GM12878 (cell line): ENCODE data around the gene TPRN. TPM values are rescaled to one million over a fixed set of nuclear protein-coding genes. Genes with fewer than 3 reads are reported as not detected.
A peak's percentile ranks its signal among the peaks of the same experiment; 100 is the strongest.

Source experiments
- BCL3 ChIP-seq: IDR thresholded peaks from 2 replicates; pipeline ENCODE4 v1.6.1; 2011; ENCODE audit warnings: borderline replicate concordance, low read depth, mild to moderate bottlenecking, moderate library complexity, low read length; ENCODE audit not compliant: insufficient read depth, poor library complexity, severe bottlenecking
- CBX5 ChIP-seq: sonication (generic); IDR thresholded peaks from 2 replicates; pipeline ENCODE4 v1.6.1; 2016; ENCODE audit warnings: low read depth, moderate library complexity, mild to moderate bottlenecking, inconsistent platforms
- CUX1 ChIP-seq: IDR thresholded peaks from 2 replicates; pipeline ENCODE4 v1.6.1; 2012; ENCODE audit warnings: improper control_type of control experiment, low read depth, low read length; ENCODE audit not compliant: insufficient replicate concordance
- E2F8 ChIP-seq: fragments of 450-650 bp; IDR thresholded peaks from 2 replicates; pipeline ENCODE4 v1.6.1; 2018; ENCODE audit warnings: mild to moderate bottlenecking, low read depth, moderate library complexity; ENCODE audit not compliant: partially characterized antibody
- ELK1 ChIP-seq: IDR thresholded peaks from 2 replicates; pipeline ENCODE4 v1.6.1; 2012; ENCODE audit warnings: low read depth, low read length, improper control_type of control experiment
- EP300 ChIP-seq, 2 experiments: fragments of 150-350 bp in 1 of 2; IDR thresholded peaks; 2 replicates each; pipeline ENCODE4 v1.6.1; 2011 to 2012; ENCODE audit warnings: low read depth in 2 of 2, low read length in 2 of 2, borderline replicate concordance in 1 of 2, improper control_type of control experiment in 1 of 2, inconsistent platforms in 1 of 2; ENCODE audit not compliant: control insufficient read depth in 1 of 2
- FOS ChIP-seq: IDR thresholded peaks from 3 replicates; pipeline ENCODE4 v1.6.1; 2011; ENCODE audit warnings: borderline replicate concordance; ENCODE audit not compliant: insufficient read length; ENCODE audit errors: extremely low read depth
- KLF5 ChIP-seq: fragments of 450-650 bp; IDR thresholded peaks from 2 replicates; pipeline ENCODE4 v1.6.1; 2014; ENCODE audit warnings: mild to moderate bottlenecking; ENCODE audit not compliant: partially characterized antibody
- MTA2 ChIP-seq: fragments of 450-650 bp; IDR thresholded peaks from 2 replicates; pipeline ENCODE4 v1.6.1; 2016; ENCODE audit warnings: low read depth, mild to moderate bottlenecking, moderate library complexity
- MYC ChIP-seq: IDR thresholded peaks from 2 replicates; pipeline ENCODE4 v1.6.1; 2011; ENCODE audit warnings: mild to moderate bottlenecking, low read length, moderate library complexity, inconsistent platforms; ENCODE audit not compliant: insufficient read depth, insufficient replicate concordance, insufficient read length, severe bottlenecking
- NFIC ChIP-seq: IDR thresholded peaks from 2 replicates; pipeline ENCODE4 v1.6.1; 2012; ENCODE audit warnings: low read depth, mild to moderate bottlenecking, inconsistent platforms, low read length, moderate library complexity
- NR2C1 ChIP-seq: fragments of 450-650 bp; IDR thresholded peaks from 2 replicates; pipeline ENCODE4 v1.6.1; 2017; ENCODE audit warnings: antibody characterized with exemption, mild to moderate bottlenecking, moderate library complexity
- PBX3 ChIP-seq: IDR thresholded peaks from 2 replicates; pipeline ENCODE4 v1.6.1; 2011; ENCODE audit warnings: mild to moderate bottlenecking, low read depth, low read length, moderate library complexity; ENCODE audit not compliant: insufficient replicate concordance
- RAD51 ChIP-seq: fragments of 450-650 bp; IDR thresholded peaks from 2 replicates; pipeline ENCODE4 v1.6.1; 2016; ENCODE audit warnings: moderate library complexity, mild to moderate bottlenecking, inconsistent platforms
- TAF1 ChIP-seq: IDR thresholded peaks from 2 replicates; pipeline ENCODE4 v1.6.1; 2011; ENCODE audit warnings: mild to moderate bottlenecking, low read depth, low read length, borderline replicate concordance
- polyA plus RNA-seq, 11 experiments: library from polyadenylated mRNA; depleted of rRNA in 4 of 11; unstranded in 6 of 11; stranded (reverse) in 5 of 11; fragments of >200 nt; fragmentation: Nextera tagmentation in 4 of 11; fragmentation: Illumina TruSeq in 1 of 11; extraction: Ambion mirVana in 4 of 11; extraction: Trizol in 1 of 11; gene quantifications; 1 replicate in 1 of 11; 2 replicates in 10 of 11; pipeline versions ENCODE4 v1.2.1 to v1.2.3, GENCODE V29; 2011 to 2016; ENCODE audit warnings: inconsistent platforms in 2 of 11, missing spikeins in 2 of 11, low read depth in 1 of 11
- total RNA-seq, 4 experiments: library from RNA; depleted of rRNA in 3 of 4; stranded (reverse); fragments of >200 nt in 3 of 4; fragmentation: Illumina TruSeq in 1 of 4; extraction: Trizol in 1 of 4; gene quantifications; 2 replicates each; pipeline versions ENCODE4 v1.2.1 to v1.2.3, GENCODE V29; 2013 to 2021

The TPRN gene
- total and polyA plus RNA-seq, 10 of the 15 experiments (the other 5 are each of a cell fraction or from before 2014, with no cell fraction given), result 0.18 to 19.5 (median 3.1) TPM

- TF ChIP-seq E2F8 (no peak), CUX1 (no peak), EP300 (IDR thresholded peaks at IDR 0.05; ENCODE audit: borderline replicate concordance in 1 of 2, control insufficient read depth in 1 of 2, low read depth in 2 of 2, low read length in 2 of 2) (no peak), TAF1 (peak; percentile 87), RAD51 (peak; percentile 44; the same call in 1 of the 2 replicates), MTA2 (no peak), NFIC (no peak), ELK1 (no peak), NR2C1 (no peak), FOS (peak; percentile 78), KLF5 (peak; percentile 45), PBX3 (peak; percentile 48), CBX5 (no peak), MYC (no peak), BCL3 (no peak)
Measured at GRCh38 chr9:137200311-137201204, at the start of gene TPRN (continued).
